GM23338 (cell line): ENCODE data around the gene MEI4. TPM values are rescaled to one million over a fixed set of nuclear protein-coding genes. Genes with fewer than 3 reads are reported as not detected.

Experiments
- ATAC-seq: fragments of 200-7000 bp; cut with Tn5 transposase; 3 replicates; pipeline ENCODE4 v1.9.1; 2020
- DNase-seq: peaks from one replicate; pipeline ENCODE4 v3.0.0-alpha.2; 2015; ENCODE audit warnings: low spot score
- H2AFZ ChIP-seq: fragments of 200-600 bp; sonication (generic); 2 replicates; pipeline ENCODE4 v1.8.0; 2016; ENCODE audit warnings: antibody characterized with exemption, mild to moderate bottlenecking, moderate library complexity
- H3F3A ChIP-seq: fragments of 200-600 bp; sonication (generic); replicated peaks from 2 replicates; pipeline ENCODE4 v1.8.0; 2017; ENCODE audit warnings: antibody characterized with exemption, mixed run types, low read depth
- H3K27ac ChIP-seq: fragments of 200-600 bp; sonication (generic); 2 replicates; pipeline ENCODE4 v1.6.1; 2016; ENCODE audit warnings: low read depth
- H3K27me3 ChIP-seq: fragments of 200-600 bp; sonication (generic); 2 replicates; pipeline ENCODE4 v1.8.0; 2016; ENCODE audit warnings: mild to moderate bottlenecking, mixed run types, moderate library complexity; ENCODE audit not compliant: insufficient read depth
- H3K36me3 ChIP-seq: fragments of 200-600 bp; sonication (generic); 2 replicates; pipeline ENCODE4 v1.8.0; 2016; ENCODE audit warnings: mild to moderate bottlenecking; ENCODE audit not compliant: insufficient read depth
- H3K4me1 ChIP-seq: fragments of 200-600 bp; sonication (generic); 2 replicates; pipeline ENCODE4 v1.8.0; 2016; ENCODE audit warnings: mild to moderate bottlenecking, moderate library complexity; ENCODE audit not compliant: insufficient read depth
- H3K4me2 ChIP-seq: fragments of 200-600 bp; sonication (generic); 2 replicates; pipeline ENCODE4 v1.7.1; 2017; ENCODE audit warnings: mixed run types
- H3K4me3 ChIP-seq: fragments of 200-600 bp; sonication (generic); 2 replicates; pipeline ENCODE4 v1.6.1; 2016; ENCODE audit warnings: mixed run types
- H3K79me2 ChIP-seq: fragments of 200-600 bp; sonication (generic); replicated peaks from 2 replicates; pipeline ENCODE4 v1.8.0; 2017; ENCODE audit warnings: mild to moderate bottlenecking; ENCODE audit not compliant: insufficient read depth
- H3K9me2 ChIP-seq: fragments of 200-600 bp; sonication (generic); 2 replicates; pipeline ENCODE4 v1.8.0; 2017; ENCODE audit not compliant: insufficient read depth
- H4K20me1 ChIP-seq: fragments of 200-600 bp; sonication (generic); replicated peaks from 2 replicates; pipeline ENCODE4 v1.8.0; 2017; ENCODE audit warnings: mild to moderate bottlenecking; ENCODE audit not compliant: insufficient read depth
- H3K27ac Mint-ChIP-seq: 2 replicates; pipeline ENCODE4 v1.8.0; 2020; ENCODE audit warnings: inconsistent platforms, mild to moderate bottlenecking, moderate library complexity, mixed read lengths
- H3K27me3 Mint-ChIP-seq: 3 replicates; pipeline ENCODE4 v1.8.0; 2022; ENCODE audit warnings: low read depth, mild to moderate bottlenecking, moderate library complexity, mixed read lengths, inconsistent platforms; ENCODE audit not compliant: insufficient read depth, poor library complexity
- H3K36me3 Mint-ChIP-seq: 3 replicates; pipeline ENCODE4 v1.8.0; 2021; ENCODE audit warnings: low read depth, mild to moderate bottlenecking, inconsistent platforms, moderate library complexity, mixed read lengths
- H3K4me1 Mint-ChIP-seq: 3 replicates; pipeline ENCODE4 v1.8.0; 2020; ENCODE audit warnings: mild to moderate bottlenecking, inconsistent platforms, mixed read lengths
- H3K4me3 Mint-ChIP-seq: 3 replicates; pipeline ENCODE4 v1.8.0; 2021; ENCODE audit warnings: moderate library complexity, mild to moderate bottlenecking, inconsistent platforms, mixed read lengths
- H3K9me3 Mint-ChIP-seq: 3 replicates; pipeline ENCODE4 v1.8.0; 2020; ENCODE audit warnings: moderate library complexity, mild to moderate bottlenecking, inconsistent platforms, mixed read lengths
- CREB1 ChIP-seq: fragments of 250-450 bp; sonication (Bioruptor Pico); IDR thresholded peaks from 2 replicates; pipeline ENCODE4 v1.5.0; 2020; ENCODE audit warnings: low read depth, mild to moderate bottlenecking, moderate library complexity
- CTCF ChIP-seq, 2 experiments: fragments of 200-600 bp in 1 of 2; sonication (generic) in 1 of 2; conservative IDR thresholded peaks; 2 replicates each; pipeline versions ENCODE4 v1.5.1 to v1.6.1; 2016 to 2017; ENCODE audit warnings: antibody characterized with exemption in 2 of 2, low read depth in 2 of 2, mild to moderate bottlenecking in 2 of 2, moderate library complexity in 1 of 2
- EZH2 ChIP-seq: fragments of 200-600 bp; sonication (generic); IDR thresholded peaks from one replicate; pipeline ENCODE4 v1.8.0; 2017; ENCODE audit warnings: antibody characterized with exemption, mild to moderate bottlenecking, low read depth; ENCODE audit not compliant: unreplicated experiment
- EZH2phosphoT487 ChIP-seq: fragments of 200-600 bp; sonication (generic); IDR thresholded peaks from one replicate; pipeline ENCODE4 v1.8.1; 2018; ENCODE audit warnings: antibody characterized with exemption; ENCODE audit not compliant: unreplicated experiment
- JUNB ChIP-seq: IDR thresholded peaks from one replicate; pipeline ENCODE4 v1.6.1; 2016; ENCODE audit warnings: antibody characterized with exemption; ENCODE audit not compliant: unreplicated experiment
- NANOG ChIP-seq: IDR thresholded peaks from 2 replicates; pipeline ENCODE4 v1.6.1; 2016; ENCODE audit warnings: antibody characterized with exemption, borderline replicate concordance
- POLR2AphosphoS5 ChIP-seq: IDR thresholded peaks from 2 replicates; pipeline ENCODE4 v1.6.1; 2016; ENCODE audit warnings: antibody characterized with exemption, low read depth
- STAT1 ChIP-seq: IDR thresholded peaks from one replicate; pipeline ENCODE4 v1.6.1; 2016; ENCODE audit warnings: antibody characterized with exemption; ENCODE audit not compliant: unreplicated experiment
- ZNF114 ChIP-seq: fragments of 250-450 bp; sonication (Bioruptor Pico); IDR thresholded peaks from 2 replicates; pipeline ENCODE4 v1.5.0; 2020; ENCODE audit warnings: mild to moderate bottlenecking, moderate library complexity
- ZNF331 ChIP-seq: fragments of 250-450 bp; sonication (Bioruptor Pico); IDR thresholded peaks from 2 replicates; pipeline ENCODE4 v1.5.0; 2020; ENCODE audit warnings: low read depth, mild to moderate bottlenecking, moderate library complexity
- ZNF462 ChIP-seq: fragments of 250-450 bp; sonication (Bioruptor Pico); IDR thresholded peaks from 2 replicates; pipeline ENCODE4 v1.5.0; 2020; ENCODE audit warnings: mild to moderate bottlenecking, moderate library complexity
- polyA plus RNA-seq: library from polyadenylated mRNA; unstranded; fragments of >200 nt; fragmentation: Nextera tagmentation; extraction: Ambion mirVana; gene quantifications from 2 replicates; pipeline ENCODE4 v1.2.1, GENCODE V29; 2016
- total RNA-seq: library from RNA; depleted of rRNA; stranded (reverse); fragments of >200 nt; shearing (Covaris generic); gene quantifications from 2 replicates; pipeline ENCODE4 v1.2.3, GENCODE V29; 2014
- TF ChIP-seq, protein P1 (sequence below): IDR thresholded peaks from 2 replicates; pipeline ENCODE4 v1.6.1; 2016; ENCODE audit warnings: antibody characterized with exemption
- TF ChIP-seq, protein P2 (sequence below): IDR thresholded peaks from one replicate; pipeline ENCODE4 v1.6.1; 2018; ENCODE audit warnings: antibody characterized with exemption; ENCODE audit not compliant: unreplicated experiment

MEI4 gene
- total and polyA plus RNA-seq, 2 experiments from 2014 or later = 0.23 to 0.63 TPM

DNA sequence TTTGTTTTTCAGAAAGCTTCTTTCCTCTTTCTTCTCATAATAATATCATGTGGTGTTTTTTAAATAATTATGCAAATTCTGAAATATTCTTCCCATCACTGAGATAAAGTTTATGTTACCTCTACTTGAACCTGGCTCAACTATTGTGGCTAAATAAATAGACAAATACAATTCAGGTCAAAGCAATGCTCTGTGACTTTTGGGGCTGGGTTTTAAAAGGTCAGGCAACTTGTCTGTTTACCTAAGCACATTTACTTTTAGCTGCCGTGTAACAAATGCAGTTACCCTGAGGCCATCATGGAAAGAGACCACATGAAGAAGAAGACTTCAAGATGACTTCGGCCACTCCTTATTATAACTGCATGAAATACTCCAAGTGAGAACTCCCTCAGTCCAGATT, 33.7 kb upstream of the MEI4 start:
- Histone ChIP-seq H3K79me2 (no peaks in the 10 kb centered on the region), H3K9me2 (no peaks in the 10 kb centered on the region), H3K4me1 (0 out of 2 replicates have a peak, but pooled peaks cover 3% of the 10 kb centered on the region), H3K27ac (no peak overlapping the region), H3K4me3 (no peak overlapping the region), H2AFZ (no peak overlapping the region), H3K4me2 (no peak overlapping the region), H3K27me3 (no peaks in the 10 kb centered on the region), H3K36me3 (no peaks in the 10 kb centered on the region), H3F3A (no peaks in the 10 kb centered on the region), H4K20me1 (no peaks in the 10 kb centered on the region)
- no peaks in the 10 kb centered on the region for H3K36me3 Mint-ChIP-seq
- TF ChIP-seq, protein P1, sequence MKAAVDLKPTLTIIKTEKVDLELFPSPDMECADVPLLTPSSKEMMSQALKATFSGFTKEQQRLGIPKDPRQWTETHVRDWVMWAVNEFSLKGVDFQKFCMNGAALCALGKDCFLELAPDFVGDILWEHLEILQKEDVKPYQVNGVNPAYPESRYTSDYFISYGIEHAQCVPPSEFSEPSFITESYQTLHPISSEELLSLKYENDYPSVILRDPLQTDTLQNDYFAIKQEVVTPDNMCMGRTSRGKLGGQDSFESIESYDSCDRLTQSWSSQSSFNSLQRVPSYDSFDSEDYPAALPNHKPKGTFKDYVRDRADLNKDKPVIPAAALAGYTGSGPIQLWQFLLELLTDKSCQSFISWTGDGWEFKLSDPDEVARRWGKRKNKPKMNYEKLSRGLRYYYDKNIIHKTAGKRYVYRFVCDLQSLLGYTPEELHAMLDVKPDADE = no peak
- TF ChIP-seq JUNB (no peak), CREB1 (no peak), NANOG (no peak), ZNF462 (no peak), EZH2 (no peak), POLR2AphosphoS5 (no peak), STAT1 (no peak), ZNF114 (CRISPR knock-in tag) (no peak), CTCF (conservative IDR thresholded peaks at IDR 0.05; ENCODE audit: low read depth in 2 of 2) (no peak), ZNF331 (CRISPR knock-in tag) (no peak), EZH2phosphoT487 (no peak)
- TF ChIP-seq, protein P2, sequence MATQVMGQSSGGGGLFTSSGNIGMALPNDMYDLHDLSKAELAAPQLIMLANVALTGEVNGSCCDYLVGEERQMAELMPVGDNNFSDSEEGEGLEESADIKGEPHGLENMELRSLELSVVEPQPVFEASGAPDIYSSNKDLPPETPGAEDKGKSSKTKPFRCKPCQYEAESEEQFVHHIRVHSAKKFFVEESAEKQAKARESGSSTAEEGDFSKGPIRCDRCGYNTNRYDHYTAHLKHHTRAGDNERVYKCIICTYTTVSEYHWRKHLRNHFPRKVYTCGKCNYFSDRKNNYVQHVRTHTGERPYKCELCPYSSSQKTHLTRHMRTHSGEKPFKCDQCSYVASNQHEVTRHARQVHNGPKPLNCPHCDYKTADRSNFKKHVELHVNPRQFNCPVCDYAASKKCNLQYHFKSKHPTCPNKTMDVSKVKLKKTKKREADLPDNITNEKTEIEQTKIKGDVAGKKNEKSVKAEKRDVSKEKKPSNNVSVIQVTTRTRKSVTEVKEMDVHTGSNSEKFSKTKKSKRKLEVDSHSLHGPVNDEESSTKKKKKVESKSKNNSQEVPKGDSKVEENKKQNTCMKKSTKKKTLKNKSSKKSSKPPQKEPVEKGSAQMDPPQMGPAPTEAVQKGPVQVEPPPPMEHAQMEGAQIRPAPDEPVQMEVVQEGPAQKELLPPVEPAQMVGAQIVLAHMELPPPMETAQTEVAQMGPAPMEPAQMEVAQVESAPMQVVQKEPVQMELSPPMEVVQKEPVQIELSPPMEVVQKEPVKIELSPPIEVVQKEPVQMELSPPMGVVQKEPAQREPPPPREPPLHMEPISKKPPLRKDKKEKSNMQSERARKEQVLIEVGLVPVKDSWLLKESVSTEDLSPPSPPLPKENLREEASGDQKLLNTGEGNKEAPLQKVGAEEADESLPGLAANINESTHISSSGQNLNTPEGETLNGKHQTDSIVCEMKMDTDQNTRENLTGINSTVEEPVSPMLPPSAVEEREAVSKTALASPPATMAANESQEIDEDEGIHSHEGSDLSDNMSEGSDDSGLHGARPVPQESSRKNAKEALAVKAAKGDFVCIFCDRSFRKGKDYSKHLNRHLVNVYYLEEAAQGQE = no peak
- H3K27me3 Mint-ChIP-seq = no peaks in the 10 kb centered on the region
- peaks cover 4% of the 10 kb centered on the region; the same call in 2 of the 3 replicates for H3K4me1 Mint-ChIP-seq
- no peak overlapping the region for H3K4me3 Mint-ChIP-seq
- no peak overlapping the region for H3K27ac Mint-ChIP-seq
- DNase-seq (no peak), ATAC-seq (no peak)
- peaks cover 7% of the 10 kb centered on the region; the same call in 2 of the 3 replicates for H3K9me3 Mint-ChIP-seq
